Panc1 (cell line): ENCODE measurements around the gene PKNOX2. TPM values are rescaled to one million over a fixed set of nuclear protein-coding genes. Genes with fewer than 3 reads are reported as not detected.

Experiments used
- ATAC-seq: fragments of 200-7000 bp; cut with Tn5 transposase; 2 replicates; pipeline ENCODE4 v1.9.1; 2020; ENCODE audit warnings: mild to moderate bottlenecking, moderate library complexity
- BruUV-seq: library from RNA; stranded (reverse); fragments of 400-500 nt; replicated peaks from 2 replicates; lab custom pipeline; 2021; lab: Mats Ljungman, UMichigan
- CTCF ChIA-PET: fragments of 300-600 bp; sonication (Branson Sonifier 250); formaldehyde crosslinking; loops from one replicate; lab custom pipeline; 2022; ENCODE audit warnings: antibody characterized with exemption; lab: Charles Lee
- POLR2A ChIA-PET: fragments of 300-600 bp; sonication (Branson Sonifier 250); formaldehyde crosslinking; loops from one replicate; lab custom pipeline; 2022; ENCODE audit warnings: antibody characterized with exemption; lab: Charles Lee
- DNase-seq: peaks from one replicate; pipeline ENCODE4 v3.0.0-alpha.2; 2010; ENCODE audit warnings: low read depth, low spot score
- H3K27ac ChIP-seq: 2 replicates; pipeline ENCODE4 v1.5.1; 2011; ENCODE audit warnings: mild to moderate bottlenecking, low read length, inconsistent platforms
- H3K27me3 ChIP-seq: fragments of 200-500 bp; sonication (Bioruptor generic); 2 replicates; pipeline ENCODE4 v1.6.0; 2014; ENCODE audit warnings: low read length, inconsistent platforms; ENCODE audit not compliant: control insufficient read depth, insufficient read depth
- H3K36me3 ChIP-seq: fragments of 200-500 bp; sonication (Bioruptor generic); 2 replicates; pipeline ENCODE4 v1.5.1; 2014; ENCODE audit warnings: inconsistent platforms, mild to moderate bottlenecking, low read length, moderate library complexity; ENCODE audit not compliant: control insufficient read depth, insufficient read depth
- H3K4me1 ChIP-seq: 2 replicates; pipeline ENCODE4 v1.5.1; 2011; ENCODE audit warnings: inconsistent platforms, mild to moderate bottlenecking, low read length, moderate library complexity; ENCODE audit not compliant: control insufficient read depth, insufficient read depth
- H3K4me3 ChIP-seq, 2 experiments: 2 replicates each; pipeline ENCODE4 v1.5.1; 2011 to 2012; ENCODE audit warnings: low read depth in 2 of 2, low read length in 2 of 2, mild to moderate bottlenecking in 2 of 2, inconsistent platforms in 1 of 2, moderate library complexity in 1 of 2
- H3K9me3 ChIP-seq: fragments of 200-500 bp; sonication (Bioruptor generic); 2 replicates; pipeline ENCODE4 v1.5.1; 2014; ENCODE audit warnings: low read depth, mild to moderate bottlenecking, inconsistent platforms, low read length, moderate library complexity; ENCODE audit not compliant: control insufficient read depth, insufficient read depth
- CTCF ChIP-seq: fragments of 450-650 bp; IDR thresholded peaks from 2 replicates; pipeline ENCODE4 v1.5.1; 2017; ENCODE audit warnings: mild to moderate bottlenecking
- POLR2AphosphoS5 ChIP-seq: IDR thresholded peaks from 2 replicates; pipeline ENCODE4 v1.6.1; 2012; ENCODE audit warnings: mild to moderate bottlenecking, low read depth, low read length, moderate library complexity
- REST ChIP-seq, 2 experiments: IDR thresholded peaks; 2 replicates each; pipeline ENCODE4 v1.6.1; 2011 to 2012; ENCODE audit warnings: low read depth in 2 of 2, control low read depth in 1 of 2, low read length in 1 of 2, mild to moderate bottlenecking in 1 of 2, moderate library complexity in 1 of 2; ENCODE audit not compliant: insufficient read depth in 1 of 2
- SIN3A ChIP-seq: IDR thresholded peaks from 2 replicates; pipeline ENCODE4 v1.6.1; 2012; ENCODE audit warnings: low read depth, mild to moderate bottlenecking, low read length, moderate library complexity, borderline replicate concordance; ENCODE audit not compliant: insufficient read depth
- TCF7L2 ChIP-seq: IDR thresholded peaks from 2 replicates; pipeline ENCODE4 v1.6.1; 2011; ENCODE audit warnings: mild to moderate bottlenecking, low read depth, low read length, inconsistent platforms
- in situ Hi-C: cut with HindIII; loops from 2 replicates; pipeline ENCODE4 v1.10.0; 2016; ENCODE audit warnings: low sequenced_read_pairs, low pct_unique_long_range_greater_than_20kb
- intact Hi-C: fragments of 100-400 bp; cut with micrococcal nuclease; formaldehyde crosslinking; loops from one replicate; pipeline ENCODE4 v1.10.0; 2022; ENCODE audit not compliant: unreplicated experiment
- total RNA-seq: library from RNA; stranded (reverse); gene quantifications from one replicate; pipeline ENCODE4 v1.2.1, GENCODE V29; 2021; ENCODE audit not compliant: unreplicated experiment

The PKNOX2 gene
- total RNA-seq, 1 experiment from 2014 or later = not detected

GRCh38 chr11:125165843-125166763 lies 1.6 kb downstream of the PKNOX2 start:
- no peak for ATAC-seq
- Histone ChIP-seq H3K4me3 (peak overlapping the region; percentile 44 to 51), H3K9me3 (no peaks in the 10 kb centered on the region), H3K27ac (no peak overlapping the region), H3K4me1 (no peaks in the 10 kb centered on the region), H3K36me3 (no peaks in the 10 kb centered on the region), H3K27me3 (peaks cover 10% of the 10 kb centered on the region)
- CTCF ChIA-PET = no interaction called here
- in situ Hi-C loops (no loop called here), intact Hi-C loops (loop anchor here (2.0 kb wide), 1 partner anchor 179 kb away; no protein-coding TSS in a partner anchor)
- no TSS peak for BruUV-seq
- POLR2A ChIA-PET = interaction anchor here (0.6 kb wide), 1 partner anchor 290 kb away, joined by 5 read pairs; no protein-coding TSS in a partner anchor
- no peak for DNase-seq
- TF ChIP-seq CTCF = no peak
- no peak for TF ChIP-seq SIN3A
- no peak for TF ChIP-seq POLR2AphosphoS5
- no peak for TF ChIP-seq REST (IDR thresholded peaks at IDR 0.05; ENCODE audit: insufficient read depth in 1 of 2, low read depth in 2 of 2, low read length in 1 of 2)

- no peaks in the 10 kb centered on the region for H3K36me3 ChIP-seq
- no peak overlapping the region for H3K4me3 ChIP-seq
- peaks cover 10% of the 10 kb centered on the region for H3K27me3 ChIP-seq
- in situ Hi-C loops = no loop called here
- TF ChIP-seq REST (IDR thresholded peaks at IDR 0.05; ENCODE audit: insufficient read depth in 1 of 2, low read depth in 2 of 2, low read length in 1 of 2) = no peak
- no peak for TF ChIP-seq CTCF
- TF ChIP-seq SIN3A = no peak
- TF ChIP-seq TCF7L2 = no peak
- TF ChIP-seq POLR2AphosphoS5 = no peak
- H3K27ac ChIP-seq = no peak overlapping the region
- no peak for ATAC-seq
- intact Hi-C loops = no loop called here
- H3K9me3 ChIP-seq = no peaks in the 10 kb centered on the region
- no peaks in the 10 kb centered on the region for H3K4me1 ChIP-seq
- no peak for DNase-seq
- ChIA-PET POLR2A (no interaction called here), CTCF (no interaction called here)
- no TSS peak for BruUV-seq
Measured at GRCh38 chr11:125166764-125167291, 2.3 kb downstream of the PKNOX2 start.
